ENCODE measurements around the gene WEE2. TPM values are rescaled to one million over a fixed set of nuclear protein-coding genes. Genes with fewer than 3 reads are reported as not detected.

WEE2 gene
- not detected for total RNA-seq
- long read RNA-seq: 0 reads

GRCh38 chr7:141708351-141708750, at the start of gene WEE2:
WEE2 (plus strand) TSS chr7:141708353; CDS start chr7:141708759, 406 bp downstream.
- no peak for ATAC-seq
- DNase-seq (ENCODE audit: missing footprints): no peak
- intact Hi-C loops (cut with DNase I): loop anchor here (10.0 kb wide), 1 partner anchor 54 kb away; no protein-coding TSS in a partner anchor

- ATAC-seq (no peak), DNase-seq (ENCODE audit: missing footprints) (no peak)
- intact Hi-C loops (cut with DNase I): loop anchor here (5.0 to 10.0 kb wide), 2 partner anchors 45 to 123 kb away; partner anchors contain the start of genes DENND11 and WEE2
These were observed 48.7 kb upstream of the WEE2 start for GRCh38 chr7:141659501-141659900.

- intact Hi-C loops (cut with DNase I): no loop called here
- DNase-seq (ENCODE audit: missing footprints) (no peak), ATAC-seq (peak; percentile 61)
These were observed 47.9 kb upstream of the WEE2 start for GRCh38 chr7:141660259-141660658.

GRCh38 chr7:141663081-141663849, 44.9 kb upstream of the WEE2 start:
- intact Hi-C loops (cut with DNase I): no loop called here
- ATAC-seq (peak; percentile 38), DNase-seq (ENCODE audit: missing footprints) (no peak)

- no peak for ATAC-seq
- DNase-seq (ENCODE audit: missing footprints): no peak
- intact Hi-C loops (cut with DNase I): no loop called here
These were observed 43.7 kb upstream of the WEE2 start for GRCh38 chr7:141664450-141664849.

- ATAC-seq (no peak), DNase-seq (ENCODE audit: missing footprints) (no peak)
- intact Hi-C loops (cut with DNase I): no loop called here
These were observed 42.7 kb upstream of the WEE2 start for GRCh38 chr7:141665208-141666035.

GRCh38 chr7:141666071-141666470, 42.1 kb upstream of the WEE2 start:
- intact Hi-C loops (cut with DNase I): no loop called here
- ATAC-seq (no peak), DNase-seq (ENCODE audit: missing footprints) (no peak)

GRCh38 chr7:141668853-141669252, 39.3 kb upstream of the WEE2 start:
- intact Hi-C loops (cut with DNase I): no loop called here
- DNase-seq (ENCODE audit: missing footprints) (no peak), ATAC-seq (no peak)

- intact Hi-C loops (cut with DNase I): no loop called here
- DNase-seq (ENCODE audit: missing footprints) (no peak), ATAC-seq (no peak)
These were observed 36.3 kb upstream of the WEE2 start for GRCh38 chr7:141671705-141672496.

GRCh38 chr7:141673346-141673745, 34.8 kb upstream of the WEE2 start:
- no peak for DNase-seq (ENCODE audit: missing footprints)
- ATAC-seq: no peak
- intact Hi-C loops (cut with DNase I): no loop called here

- ATAC-seq (no peak), DNase-seq (ENCODE audit: missing footprints) (no peak)
- intact Hi-C loops (cut with DNase I): no loop called here
These were observed 33.9 kb upstream of the WEE2 start for GRCh38 chr7:141674171-141674671.

- no peak for DNase-seq (ENCODE audit: missing footprints)
- intact Hi-C loops (cut with DNase I): no loop called here
- no peak for ATAC-seq
These were observed 33.5 kb upstream of the WEE2 start for GRCh38 chr7:141674702-141675101.

- ATAC-seq: no peak
- intact Hi-C loops (cut with DNase I): no loop called here
- DNase-seq (ENCODE audit: missing footprints): no peak
These were observed 32.5 kb upstream of the WEE2 start for GRCh38 chr7:141675436-141676215.

- intact Hi-C loops (cut with DNase I): no loop called here
- DNase-seq (ENCODE audit: missing footprints) (no peak), ATAC-seq (no peak)
These were observed 31.5 kb upstream of the WEE2 start for GRCh38 chr7:141676618-141677017.

- DNase-seq (ENCODE audit: missing footprints) (no peak), ATAC-seq (no peak)
- intact Hi-C loops (cut with DNase I): no loop called here
These were observed 29.1 kb upstream of the WEE2 start for GRCh38 chr7:141679014-141679413.

- no peak for DNase-seq (ENCODE audit: missing footprints)
- ATAC-seq: no peak
- intact Hi-C loops (cut with DNase I): no loop called here
These were observed 22.7 kb upstream of the WEE2 start for GRCh38 chr7:141685285-141686023.

GRCh38 chr7:141686074-141686473, 22.1 kb upstream of the WEE2 start:
- intact Hi-C loops (cut with DNase I): no loop called here
- DNase-seq (ENCODE audit: missing footprints): no peak
- ATAC-seq: no peak

- peak; percentile 30 for ATAC-seq
These were observed 21.5 kb upstream of the WEE2 start for GRCh38 chr7:141686670-141687069.

More at GRCh38 chr7:141686670-141687069, 21.5 kb upstream of the WEE2 start:
- intact Hi-C loops (cut with DNase I): no loop called here
- DNase-seq (ENCODE audit: missing footprints): no peak
